ENCODE measurements around the gene ATP1A1.

ATP1A1 gene

DNA sequence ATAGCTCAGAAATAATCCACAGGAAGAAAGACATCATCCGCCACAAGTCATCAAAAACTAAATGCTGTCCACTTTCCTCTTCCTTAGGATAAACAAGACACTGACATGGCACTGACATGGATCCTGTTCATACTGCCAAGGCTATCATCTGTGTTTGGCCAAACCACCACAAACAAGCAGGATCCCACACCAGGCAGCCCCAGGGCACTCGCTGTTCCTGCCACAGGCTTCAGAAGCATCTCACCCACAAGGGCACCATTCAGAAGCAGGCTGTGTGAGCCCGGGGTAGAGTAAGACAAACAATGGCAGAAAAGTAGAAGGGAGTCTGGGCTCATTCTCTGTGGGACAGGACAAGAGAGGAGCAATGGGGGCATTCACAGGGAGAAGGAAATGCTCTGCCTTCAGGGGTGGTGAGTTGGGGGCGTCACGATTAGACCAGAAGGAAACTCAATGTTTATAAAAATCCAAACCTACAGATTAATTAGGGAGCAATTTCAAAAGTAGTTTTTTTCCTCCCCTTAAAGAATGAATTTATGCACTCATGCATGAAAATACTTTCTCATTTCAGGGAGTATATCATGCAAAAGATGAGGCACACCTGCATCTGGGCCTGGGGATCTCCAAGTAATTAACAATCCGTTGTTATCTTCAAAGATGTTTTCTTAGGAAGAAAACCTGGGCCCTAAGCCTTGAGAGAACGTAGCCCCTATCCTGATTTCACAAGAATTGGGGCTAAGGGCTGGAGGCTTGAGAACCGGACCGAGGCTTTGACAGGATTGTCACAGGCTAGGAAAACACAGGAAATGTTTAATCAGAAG is 43.3 kb upstream of the ATP1A1 start:
- no peak overlapping the region for H3K4me3 ChIP-seq (ENCODE audit: low read depth, low read length)
- TF ChIP-seq, protein P1, sequence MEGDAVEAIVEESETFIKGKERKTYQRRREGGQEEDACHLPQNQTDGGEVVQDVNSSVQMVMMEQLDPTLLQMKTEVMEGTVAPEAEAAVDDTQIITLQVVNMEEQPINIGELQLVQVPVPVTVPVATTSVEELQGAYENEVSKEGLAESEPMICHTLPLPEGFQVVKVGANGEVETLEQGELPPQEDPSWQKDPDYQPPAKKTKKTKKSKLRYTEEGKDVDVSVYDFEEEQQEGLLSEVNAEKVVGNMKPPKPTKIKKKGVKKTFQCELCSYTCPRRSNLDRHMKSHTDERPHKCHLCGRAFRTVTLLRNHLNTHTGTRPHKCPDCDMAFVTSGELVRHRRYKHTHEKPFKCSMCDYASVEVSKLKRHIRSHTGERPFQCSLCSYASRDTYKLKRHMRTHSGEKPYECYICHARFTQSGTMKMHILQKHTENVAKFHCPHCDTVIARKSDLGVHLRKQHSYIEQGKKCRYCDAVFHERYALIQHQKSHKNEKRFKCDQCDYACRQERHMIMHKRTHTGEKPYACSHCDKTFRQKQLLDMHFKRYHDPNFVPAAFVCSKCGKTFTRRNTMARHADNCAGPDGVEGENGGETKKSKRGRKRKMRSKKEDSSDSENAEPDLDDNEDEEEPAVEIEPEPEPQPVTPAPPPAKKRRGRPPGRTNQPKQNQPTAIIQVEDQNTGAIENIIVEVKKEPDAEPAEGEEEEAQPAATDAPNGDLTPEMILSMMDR (IDR thresholded peaks at IDR 0.05; ENCODE audit: low read depth, low read length), result no peak

DNA sequence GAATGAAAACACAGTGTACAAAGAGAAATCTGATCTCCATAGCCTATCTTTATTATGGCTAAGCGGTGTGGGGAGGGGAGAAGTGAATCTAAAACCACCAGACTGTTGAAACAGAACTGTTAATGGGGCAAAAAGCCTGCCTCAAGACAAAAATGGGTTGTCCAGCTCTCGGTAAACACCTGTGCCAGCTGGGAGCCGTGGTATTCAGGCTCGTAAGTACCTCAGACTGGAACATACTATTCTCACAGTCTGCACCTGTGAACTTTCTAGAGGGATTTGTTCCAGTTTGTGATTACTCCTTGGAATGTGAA is 42.7 kb upstream of the ATP1A1 start:
- TF ChIP-seq, protein P1 (IDR thresholded peaks at IDR 0.05; ENCODE audit: low read depth, low read length), result no peak
- H3K4me3 ChIP-seq (ENCODE audit: low read depth, low read length), result no peak overlapping the region

DNA sequence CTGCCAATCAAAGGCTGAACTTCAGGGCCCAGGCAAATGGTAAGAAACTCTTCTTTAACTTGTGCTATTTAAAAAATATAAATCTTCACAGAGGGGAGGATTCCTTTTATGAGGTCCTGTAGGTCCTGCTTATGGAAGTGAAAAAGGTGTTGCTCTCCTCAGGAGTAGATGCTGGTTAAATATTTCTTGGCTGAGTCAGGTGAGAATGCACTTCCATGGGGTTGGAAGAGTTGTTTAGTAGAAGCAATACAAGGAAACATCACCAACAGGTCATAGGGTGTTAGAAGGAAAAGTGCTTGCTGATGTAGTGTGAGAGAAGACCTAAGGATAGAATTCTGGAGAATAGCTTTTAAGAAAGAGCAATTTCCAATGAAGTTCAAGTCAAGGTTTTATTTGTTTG is 42.2 kb upstream of the ATP1A1 start:
- TF ChIP-seq, protein P1 (IDR thresholded peaks at IDR 0.05; ENCODE audit: low read depth, low read length), result no peak
- no peak overlapping the region for H3K4me3 ChIP-seq (ENCODE audit: low read depth, low read length)

DNA sequence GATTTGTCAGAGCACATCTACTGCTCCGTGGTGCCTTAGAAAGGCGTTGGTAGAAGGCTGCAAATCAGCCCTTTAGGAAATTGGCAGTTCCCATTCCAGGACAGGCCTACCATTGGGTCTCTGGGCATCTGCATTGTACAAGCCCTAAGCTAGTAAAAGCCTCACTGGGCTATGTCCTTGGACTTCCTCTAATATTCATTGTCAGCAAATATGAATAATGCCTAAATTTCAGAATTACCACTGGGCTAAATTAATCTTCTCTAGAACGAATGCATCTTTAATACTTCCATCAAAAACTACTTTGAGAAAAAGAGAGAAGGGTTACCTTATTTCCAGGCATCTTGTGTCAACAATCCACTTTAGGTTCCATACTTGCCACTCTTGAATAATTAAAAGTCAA is 41.5 kb upstream of the ATP1A1 start:
- H3K4me3 ChIP-seq (ENCODE audit: low read depth, low read length), result no peak overlapping the region
- TF ChIP-seq, protein P1 (IDR thresholded peaks at IDR 0.05; ENCODE audit: low read depth, low read length), result no peak

DNA sequence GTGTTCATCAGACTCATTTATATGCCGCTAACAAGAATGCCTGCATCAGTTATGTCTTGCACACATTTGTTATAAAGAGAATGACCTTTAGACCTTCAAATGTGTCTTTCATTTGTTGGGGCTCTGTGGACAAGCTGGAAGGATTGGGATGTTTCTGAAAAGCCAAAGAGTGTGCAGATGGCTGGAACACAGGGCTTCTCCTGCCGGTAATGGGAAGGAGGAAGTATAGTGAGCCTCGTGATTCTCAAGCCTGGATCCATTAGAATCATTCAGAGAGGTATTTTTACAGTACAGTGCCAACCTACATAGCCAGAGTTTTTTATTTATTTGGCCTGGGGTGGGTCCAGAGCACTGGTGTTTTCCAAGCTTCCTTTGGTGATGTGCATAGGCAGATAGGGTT is 40.6 kb upstream of the ATP1A1 start:
- H3K4me3 ChIP-seq (ENCODE audit: low read depth, low read length), result no peak overlapping the region

DNA sequence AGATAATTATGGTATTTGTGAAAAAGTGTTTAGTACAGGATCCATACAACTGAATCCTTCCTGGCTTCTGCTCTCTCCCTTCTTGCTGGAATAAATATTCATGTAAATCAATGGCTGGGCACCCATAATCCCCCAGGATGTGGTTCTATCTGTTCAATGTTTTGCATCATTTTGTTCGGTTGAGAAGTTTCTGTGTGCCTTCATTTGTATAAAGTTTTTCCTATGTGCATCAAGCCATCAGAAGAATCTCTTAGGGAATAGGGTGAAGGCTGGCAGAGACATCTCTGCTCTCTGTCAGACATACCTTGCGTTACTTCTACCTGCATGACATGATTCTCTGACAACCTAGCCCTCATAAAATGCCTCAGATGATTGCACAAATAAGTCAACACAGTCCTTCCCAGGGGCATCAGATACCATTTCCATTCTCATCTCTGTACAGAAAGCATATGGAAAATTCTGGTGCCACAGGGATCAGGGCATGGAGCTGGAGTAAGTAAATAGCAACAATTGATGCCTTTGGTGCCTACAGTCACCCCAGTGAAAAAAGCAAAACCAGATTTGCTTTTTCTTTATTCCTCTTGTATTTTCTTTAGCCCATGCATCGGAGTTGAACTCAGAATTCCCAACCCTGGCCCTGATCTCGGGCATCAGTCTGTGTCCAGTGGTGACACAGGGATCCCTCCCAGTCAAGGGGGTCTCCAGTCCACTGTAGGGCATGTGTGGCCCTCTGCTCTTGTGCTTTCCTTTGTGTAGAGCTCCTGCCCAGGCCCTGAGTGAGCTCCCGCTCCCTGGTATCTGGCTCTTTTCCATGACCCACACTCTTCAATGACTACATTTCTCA is 39.7 kb upstream of the ATP1A1 start:
- TF ChIP-seq, protein P1 (IDR thresholded peaks at IDR 0.05; ENCODE audit: low read depth, low read length), result no peak
- H3K4me3 ChIP-seq (ENCODE audit: low read depth, low read length), result no peak overlapping the region

More for the DNA sequence above, 40.6 kb upstream of the ATP1A1 start:
- TF ChIP-seq, protein P1 (IDR thresholded peaks at IDR 0.05; ENCODE audit: low read depth, low read length), result no peak

DNA sequence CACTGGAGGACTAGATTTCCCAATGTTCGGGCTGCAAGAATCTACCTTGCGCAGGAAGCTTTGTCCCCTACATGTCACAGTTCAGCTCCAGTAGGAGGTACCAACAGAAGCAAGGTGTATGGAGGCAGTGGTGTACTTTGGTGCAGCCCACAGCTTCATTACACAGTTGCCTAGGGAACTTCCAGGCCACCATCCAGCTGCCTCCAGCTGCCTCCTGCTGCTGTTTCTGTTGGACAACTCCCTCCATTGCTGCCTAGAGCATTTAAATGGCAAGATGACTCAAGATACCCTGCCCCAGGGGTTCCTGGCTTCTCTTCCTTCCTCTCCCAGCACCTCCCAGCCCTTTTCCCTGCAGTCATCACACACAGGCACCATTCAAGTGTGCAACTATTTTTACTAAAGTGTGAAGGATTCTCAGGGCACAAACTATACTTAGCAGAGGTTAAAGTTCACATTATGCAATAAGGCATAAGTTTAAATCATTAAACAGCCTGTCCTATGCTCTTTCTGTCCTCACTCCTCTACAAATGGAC is 39.0 kb upstream of the ATP1A1 start:
- TF ChIP-seq, protein P1 (IDR thresholded peaks at IDR 0.05; ENCODE audit: low read depth, low read length), result no peak

More for the DNA sequence above, 39.0 kb upstream of the ATP1A1 start:
- no peak overlapping the region for H3K4me3 ChIP-seq (ENCODE audit: low read depth, low read length)
